SU-DHL-6 (cell line): ENCODE measurements around the gene RAP1GAP2.

Experiments
- CTCF ChIP-seq: fragments of 200-600 bp; sonication (generic); IDR thresholded peaks from one replicate; pipeline ENCODE4 v1.5.1; 2017; ENCODE audit warnings: antibody characterized with exemption, mild to moderate bottlenecking, low read length, moderate library complexity; ENCODE audit not compliant: insufficient read depth, poor library complexity, severe bottlenecking
- EZH2phosphoT487 ChIP-seq: fragments of 200-600 bp; sonication (generic), shearing (Covaris generic); conservative IDR thresholded peaks from 2 replicates; pipeline ENCODE4 v1.6.1; 2018; ENCODE audit warnings: mild to moderate bottlenecking, antibody characterized with exemption, low read length, moderate library complexity, mixed read lengths

- TF ChIP-seq CTCF (no peak), EZH2phosphoT487 (no peak)
These were observed 66.0 kb downstream of the RAP1GAP2 start for GRCh38 chr17:2862197-2862596.
